Esophagus muscularis mucosa (tissue), 3 donors: ENCODE results near the gene RGS12.

Experiments
- POLR2A ChIP-seq: fragments of 450-650 bp; IDR thresholded peaks from one replicate; pipeline ENCODE4 v1.6.1; 2017; ENCODE audit warnings: antibody characterized with exemption, moderate library complexity, mild to moderate bottlenecking, low read depth
- POLR2AphosphoS5 ChIP-seq, 2 donors: sonication (generic); formaldehyde crosslinking; IDR thresholded peaks; one replicate each; pipeline ENCODE4 v1.6.1; 2017; ENCODE audit warnings: antibody characterized with exemption in 2 of 2
- TF ChIP-seq, protein P1 (sequence below), 3 experiments: fragments of 200-600 bp in 2 of 3; fragments of 450-650 bp in 1 of 3; sonication (generic) in 2 of 3; IDR thresholded peaks; one replicate each; pipeline ENCODE4 v1.5.1; 2017 to 2019; ENCODE audit warnings: antibody characterized with exemption in 3 of 3, mild to moderate bottlenecking in 2 of 3, moderate library complexity in 1 of 3

DNA sequence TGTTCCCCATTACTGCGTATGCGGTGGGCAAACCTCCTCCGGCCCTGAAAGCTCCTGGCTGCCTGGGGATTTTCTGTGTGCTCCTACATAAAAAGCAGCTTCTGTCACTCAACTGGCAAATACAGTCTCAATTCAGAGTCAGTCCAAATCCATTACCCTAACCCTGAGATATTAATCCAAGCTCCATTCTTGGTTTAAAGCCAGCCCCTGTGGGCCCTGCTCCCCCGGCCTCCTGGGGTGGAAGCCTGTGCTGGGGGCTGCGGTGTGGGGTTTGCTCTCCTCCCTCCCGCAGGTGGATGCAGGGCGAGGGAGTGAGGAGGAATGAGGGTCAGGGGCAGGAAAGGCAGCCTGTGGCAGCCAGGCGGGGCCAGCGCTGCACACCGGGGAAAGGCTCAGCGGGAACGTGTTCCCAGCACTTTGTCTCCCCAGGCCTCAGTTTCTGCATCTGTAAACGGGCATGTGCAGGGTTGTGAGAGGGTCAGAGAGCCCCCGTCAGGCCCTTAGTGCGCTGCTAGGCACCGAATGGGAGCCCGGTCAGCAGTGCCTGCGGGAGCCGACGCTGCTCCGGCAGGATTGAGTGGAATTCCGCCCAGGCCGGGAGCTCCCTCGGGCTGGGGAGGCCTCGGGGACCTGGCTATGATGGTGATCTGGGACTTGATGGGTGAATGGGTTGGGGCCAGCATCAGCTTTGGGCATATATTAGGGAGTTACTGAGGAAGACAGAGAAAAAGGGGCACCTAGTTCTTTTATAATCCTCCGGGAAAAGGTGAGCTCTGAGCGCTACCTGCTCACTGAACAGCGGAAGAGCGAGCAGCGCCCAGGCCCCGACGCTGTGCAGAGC is 6.3 kb upstream of the RGS12 start:
- TF ChIP-seq, protein P1, sequence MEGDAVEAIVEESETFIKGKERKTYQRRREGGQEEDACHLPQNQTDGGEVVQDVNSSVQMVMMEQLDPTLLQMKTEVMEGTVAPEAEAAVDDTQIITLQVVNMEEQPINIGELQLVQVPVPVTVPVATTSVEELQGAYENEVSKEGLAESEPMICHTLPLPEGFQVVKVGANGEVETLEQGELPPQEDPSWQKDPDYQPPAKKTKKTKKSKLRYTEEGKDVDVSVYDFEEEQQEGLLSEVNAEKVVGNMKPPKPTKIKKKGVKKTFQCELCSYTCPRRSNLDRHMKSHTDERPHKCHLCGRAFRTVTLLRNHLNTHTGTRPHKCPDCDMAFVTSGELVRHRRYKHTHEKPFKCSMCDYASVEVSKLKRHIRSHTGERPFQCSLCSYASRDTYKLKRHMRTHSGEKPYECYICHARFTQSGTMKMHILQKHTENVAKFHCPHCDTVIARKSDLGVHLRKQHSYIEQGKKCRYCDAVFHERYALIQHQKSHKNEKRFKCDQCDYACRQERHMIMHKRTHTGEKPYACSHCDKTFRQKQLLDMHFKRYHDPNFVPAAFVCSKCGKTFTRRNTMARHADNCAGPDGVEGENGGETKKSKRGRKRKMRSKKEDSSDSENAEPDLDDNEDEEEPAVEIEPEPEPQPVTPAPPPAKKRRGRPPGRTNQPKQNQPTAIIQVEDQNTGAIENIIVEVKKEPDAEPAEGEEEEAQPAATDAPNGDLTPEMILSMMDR (IDR thresholded peaks at IDR 0.05) = no peak
- no peak for TF ChIP-seq POLR2A
- no peak for TF ChIP-seq POLR2AphosphoS5 (IDR thresholded peaks at IDR 0.05)
